Vagina (tissue), 2 donors: Measurements from ENCODE around the gene HCN1.
"Not testable (repeated sequence)": the region's sequence is repeated elsewhere in the genome, so short reads cannot be mapped to it uniquely, and the experiment has no call there.

ENCODE experiments used
- POLR2A ChIP-seq, 2 donors: fragments of 450-650 bp; IDR thresholded peaks; one replicate each; pipeline ENCODE4 v1.6.1; 2017; ENCODE audit warnings: antibody characterized with exemption in 2 of 2, mild to moderate bottlenecking in 2 of 2, moderate library complexity in 2 of 2
- TF ChIP-seq, protein P1 (sequence below), 3 experiments: fragments of 450-650 bp in 2 of 3; fragments of 200-600 bp in 1 of 3; sonication (generic) in 1 of 3; IDR thresholded peaks; one replicate each; pipeline ENCODE4 v1.5.1; 2017 to 2019; ENCODE audit warnings: antibody characterized with exemption in 3 of 3, mild to moderate bottlenecking in 2 of 3, moderate library complexity in 2 of 3

DNA sequence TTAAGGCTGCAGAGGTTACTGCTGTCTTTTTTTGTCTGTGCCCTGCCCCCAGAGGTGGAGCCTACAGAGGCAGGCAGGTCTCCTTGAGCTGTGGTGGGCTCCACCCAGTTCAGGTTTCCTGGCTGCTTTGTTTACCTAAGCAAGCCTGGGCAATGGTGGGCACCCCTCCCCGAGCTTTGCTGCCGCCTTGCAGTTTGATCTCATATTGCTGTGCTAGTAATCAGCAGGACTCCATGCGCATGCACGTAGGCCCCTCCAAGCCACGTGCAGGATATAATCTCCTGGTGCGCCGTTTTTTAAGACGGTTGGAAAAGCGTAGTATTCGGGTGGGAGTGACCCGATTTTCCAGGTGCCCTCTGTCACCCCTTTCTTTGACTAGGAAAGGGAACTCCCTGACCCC lies 197.2 kb downstream of the HCN1 start:
- TF ChIP-seq, protein P1, sequence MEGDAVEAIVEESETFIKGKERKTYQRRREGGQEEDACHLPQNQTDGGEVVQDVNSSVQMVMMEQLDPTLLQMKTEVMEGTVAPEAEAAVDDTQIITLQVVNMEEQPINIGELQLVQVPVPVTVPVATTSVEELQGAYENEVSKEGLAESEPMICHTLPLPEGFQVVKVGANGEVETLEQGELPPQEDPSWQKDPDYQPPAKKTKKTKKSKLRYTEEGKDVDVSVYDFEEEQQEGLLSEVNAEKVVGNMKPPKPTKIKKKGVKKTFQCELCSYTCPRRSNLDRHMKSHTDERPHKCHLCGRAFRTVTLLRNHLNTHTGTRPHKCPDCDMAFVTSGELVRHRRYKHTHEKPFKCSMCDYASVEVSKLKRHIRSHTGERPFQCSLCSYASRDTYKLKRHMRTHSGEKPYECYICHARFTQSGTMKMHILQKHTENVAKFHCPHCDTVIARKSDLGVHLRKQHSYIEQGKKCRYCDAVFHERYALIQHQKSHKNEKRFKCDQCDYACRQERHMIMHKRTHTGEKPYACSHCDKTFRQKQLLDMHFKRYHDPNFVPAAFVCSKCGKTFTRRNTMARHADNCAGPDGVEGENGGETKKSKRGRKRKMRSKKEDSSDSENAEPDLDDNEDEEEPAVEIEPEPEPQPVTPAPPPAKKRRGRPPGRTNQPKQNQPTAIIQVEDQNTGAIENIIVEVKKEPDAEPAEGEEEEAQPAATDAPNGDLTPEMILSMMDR (IDR thresholded peaks at IDR 0.05), result not testable (repeated sequence)
- not testable (repeated sequence) for TF ChIP-seq POLR2A (IDR thresholded peaks at IDR 0.05)
